ENCODE results near the gene TMEM214.

- TF ChIP-seq GATA2 (IDR thresholded peaks at IDR 0.05; ENCODE audit: low read depth, low read length) (no peak), GATA3 (IDR thresholded peaks at IDR 0.05; ENCODE audit: low read depth, low read length) (no peak)
Observed at GRCh38 chr2:27029051-27029450, 3.7 kb upstream of the TMEM214 start.
